Osteoblast (primary cell): Measurements from ENCODE around the gene MEGF9. TPM values are rescaled to one million over a fixed set of nuclear protein-coding genes. Genes with fewer than 3 reads are reported as not detected.

ENCODE experiments used
- DNase-seq: peaks from one replicate; pipeline ENCODE4 v3.0.0; 2011; ENCODE audit warnings: low spot score, mixed read lengths; ENCODE audit not compliant: insufficient read length; ENCODE audit errors: missing footprints
- H2AFZ ChIP-seq: 2 replicates; pipeline ENCODE4 v1.6.0; 2011; ENCODE audit warnings: mild to moderate bottlenecking, low read length
- H3K27ac ChIP-seq: 2 replicates; pipeline ENCODE4 v1.5.1; 2011; ENCODE audit warnings: mild to moderate bottlenecking, low read depth, low read length, moderate library complexity
- H3K27me3 ChIP-seq: 2 replicates; pipeline ENCODE4 v1.6.0; 2012; ENCODE audit warnings: mild to moderate bottlenecking, control low read depth, inconsistent platforms, low read length, moderate library complexity; ENCODE audit not compliant: insufficient read depth
- H3K36me3 ChIP-seq: 2 replicates; pipeline ENCODE4 v1.5.1; 2011; ENCODE audit warnings: mild to moderate bottlenecking, low read length, control low read depth, moderate library complexity; ENCODE audit not compliant: insufficient read depth
- H3K4me1 ChIP-seq: 2 replicates; pipeline ENCODE4 v1.5.1; 2011; ENCODE audit warnings: mild to moderate bottlenecking, low read length, control low read depth, moderate library complexity; ENCODE audit not compliant: insufficient read depth
- H3K4me2 ChIP-seq: 2 replicates; pipeline ENCODE4 v1.6.0; 2011; ENCODE audit warnings: mild to moderate bottlenecking, low read length; ENCODE audit not compliant: insufficient read depth
- H3K4me3 ChIP-seq: fragments of 200-600 bp; sonication (generic); 3 replicates; pipeline ENCODE4 v1.5.1; 2012; ENCODE audit warnings: mild to moderate bottlenecking, low read length, inconsistent platforms; ENCODE audit not compliant: insufficient read depth
- H3K79me2 ChIP-seq: 2 replicates; pipeline ENCODE4 v1.6.0; 2012; ENCODE audit warnings: mild to moderate bottlenecking, low read length, control low read depth, inconsistent platforms; ENCODE audit not compliant: insufficient read depth
- H3K9me3 ChIP-seq: 2 replicates; pipeline ENCODE4 v1.5.1; 2011; ENCODE audit warnings: low read depth, low read length, control low read depth
- H4K20me1 ChIP-seq: 2 replicates; pipeline ENCODE4 v1.6.0; 2012; ENCODE audit warnings: mild to moderate bottlenecking, low read length, control low read depth; ENCODE audit not compliant: insufficient read depth
- total RNA-seq: library from RNA; depleted of rRNA; stranded (reverse); fragments of >200 nt; gene quantifications from 2 replicates; pipeline ENCODE4 v1.2.3, GENCODE V29; 2012
- TF ChIP-seq, protein P1 (sequence below): IDR thresholded peaks from 2 replicates; pipeline ENCODE4 v1.5.1; 2011; ENCODE audit warnings: mild to moderate bottlenecking, low read depth, low read length, moderate library complexity; ENCODE audit errors: extremely low read depth

MEGF9 gene
- total RNA-seq, 1 donor: 10.9 TPM

DNA sequence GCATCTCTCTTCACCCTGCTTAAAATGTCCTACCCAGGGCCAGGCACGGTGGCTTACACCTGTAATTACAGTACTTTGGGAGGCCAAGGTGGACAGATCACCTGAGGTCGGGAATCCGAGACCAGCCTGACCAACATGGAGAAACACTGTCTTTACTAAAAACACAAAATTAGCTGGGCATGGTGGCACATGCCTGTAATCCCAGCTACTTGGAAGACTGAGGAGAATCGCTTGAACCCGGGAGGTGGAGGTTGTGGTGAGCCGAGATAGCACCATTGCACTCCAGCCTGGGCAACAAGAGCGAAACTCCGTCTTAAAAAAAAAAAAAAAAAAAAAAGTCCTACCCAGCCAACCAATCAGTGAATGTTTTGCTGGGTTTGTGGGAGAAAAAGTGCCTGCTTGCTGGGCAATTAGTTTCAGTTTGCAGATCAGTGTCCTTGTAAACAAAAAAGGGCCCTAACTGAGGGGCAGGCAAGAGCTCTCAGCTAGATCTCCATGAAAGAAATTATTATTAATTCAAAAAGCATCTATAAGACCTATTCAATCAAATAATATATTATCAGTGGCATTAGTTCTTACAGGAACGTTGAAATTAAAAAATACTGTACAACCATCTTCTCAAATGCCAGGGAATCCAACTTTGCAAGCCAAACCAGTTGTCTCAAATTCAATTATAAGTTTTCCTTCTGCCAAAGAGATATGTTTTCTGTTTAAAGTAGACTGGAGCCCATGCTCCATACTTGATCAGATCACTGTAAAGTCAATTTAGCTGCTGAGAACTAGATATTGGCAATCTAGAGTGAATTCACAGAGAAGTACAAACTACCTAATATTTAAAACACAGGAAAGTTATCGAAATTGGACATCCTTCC lies 3.9 kb downstream of the MEGF9 start:
- Histone ChIP-seq H3K79me2 (peaks cover 59% of the 10 kb centered on the region), H3K27me3 (no peaks in the 10 kb centered on the region), H3K27ac (peak overlapping the region; percentile 55), H3K9me3 (no peaks in the 10 kb centered on the region), H4K20me1 (no peaks in the 10 kb centered on the region), H3K4me3 (peak overlapping the region; percentile 72), H3K4me1 (peaks cover 40% of the 10 kb centered on the region), H3K4me2 (peak overlapping the region; percentile 83), H3K36me3 (no peaks in the 10 kb centered on the region), H2AFZ (peak overlapping the region; percentile 89)
- TF ChIP-seq, protein P1, sequence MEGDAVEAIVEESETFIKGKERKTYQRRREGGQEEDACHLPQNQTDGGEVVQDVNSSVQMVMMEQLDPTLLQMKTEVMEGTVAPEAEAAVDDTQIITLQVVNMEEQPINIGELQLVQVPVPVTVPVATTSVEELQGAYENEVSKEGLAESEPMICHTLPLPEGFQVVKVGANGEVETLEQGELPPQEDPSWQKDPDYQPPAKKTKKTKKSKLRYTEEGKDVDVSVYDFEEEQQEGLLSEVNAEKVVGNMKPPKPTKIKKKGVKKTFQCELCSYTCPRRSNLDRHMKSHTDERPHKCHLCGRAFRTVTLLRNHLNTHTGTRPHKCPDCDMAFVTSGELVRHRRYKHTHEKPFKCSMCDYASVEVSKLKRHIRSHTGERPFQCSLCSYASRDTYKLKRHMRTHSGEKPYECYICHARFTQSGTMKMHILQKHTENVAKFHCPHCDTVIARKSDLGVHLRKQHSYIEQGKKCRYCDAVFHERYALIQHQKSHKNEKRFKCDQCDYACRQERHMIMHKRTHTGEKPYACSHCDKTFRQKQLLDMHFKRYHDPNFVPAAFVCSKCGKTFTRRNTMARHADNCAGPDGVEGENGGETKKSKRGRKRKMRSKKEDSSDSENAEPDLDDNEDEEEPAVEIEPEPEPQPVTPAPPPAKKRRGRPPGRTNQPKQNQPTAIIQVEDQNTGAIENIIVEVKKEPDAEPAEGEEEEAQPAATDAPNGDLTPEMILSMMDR: no peak
- peak; percentile 85 for DNase-seq

DNA sequence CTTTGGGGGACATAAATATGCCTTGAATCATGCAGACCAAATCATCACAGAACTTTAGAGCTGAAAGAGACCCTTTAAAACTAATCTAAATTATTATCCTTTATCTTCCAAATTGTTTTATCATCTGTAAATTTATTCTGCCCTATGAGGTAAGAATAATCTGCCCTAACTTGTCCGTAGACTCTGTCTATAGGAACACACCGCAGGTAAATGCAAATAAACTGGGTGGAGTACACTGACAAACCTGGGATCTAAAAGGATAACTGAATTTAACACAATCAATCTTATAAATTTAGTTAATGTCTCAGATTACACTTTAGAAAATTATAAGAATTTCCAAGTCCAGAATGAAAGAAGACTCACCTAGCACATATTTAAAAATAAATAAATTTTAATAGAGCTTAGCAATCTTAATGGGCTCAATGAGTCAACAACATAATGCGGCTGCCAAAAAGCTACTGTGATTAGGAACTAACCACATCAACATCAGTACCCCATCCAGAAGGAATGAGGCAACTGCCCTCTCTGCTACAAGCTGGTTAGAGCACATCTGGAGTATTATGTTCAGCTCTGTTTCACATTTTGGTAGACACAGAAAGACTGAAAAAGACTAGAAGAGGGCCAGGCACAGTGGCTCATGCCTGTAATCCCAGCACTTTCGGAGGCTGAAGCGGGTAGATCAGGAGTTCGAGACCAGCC lies 5.6 kb downstream of the MEGF9 start:
- peak; percentile 74 for DNase-seq
- TF ChIP-seq, protein P1: no peak
- Histone ChIP-seq H4K20me1 (no peaks in the 10 kb centered on the region), H3K9me3 (no peaks in the 10 kb centered on the region), H3K36me3 (no peaks in the 10 kb centered on the region), H3K27me3 (no peaks in the 10 kb centered on the region), H3K79me2 (peaks cover 59% of the 10 kb centered on the region), H3K27ac (no peak overlapping the region), H3K4me1 (peaks cover 34% of the 10 kb centered on the region), H3K4me2 (no peak overlapping the region), H3K4me3 (no peak overlapping the region), H2AFZ (no peak overlapping the region)

DNA sequence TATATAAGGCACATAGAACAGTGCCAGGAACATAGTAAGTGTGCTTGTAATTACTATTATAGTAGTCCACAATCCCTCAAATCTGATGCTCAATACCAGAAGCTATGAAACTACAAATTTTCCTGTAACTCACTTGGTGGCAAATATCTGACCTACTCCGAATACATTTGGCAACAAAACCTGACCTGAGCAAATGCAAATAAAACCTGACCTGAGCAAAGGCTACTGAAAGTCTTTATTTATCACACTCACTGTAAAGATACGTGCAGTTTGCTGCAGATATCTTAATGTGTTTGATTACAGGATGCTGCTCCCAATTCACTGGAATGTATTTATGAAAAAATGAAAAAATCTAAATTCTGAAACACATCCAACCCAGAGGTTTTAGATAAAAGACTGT lies 7.1 kb downstream of the MEGF9 start:
- H3K9me3 ChIP-seq: no peaks in the 10 kb centered on the region
- H3K27me3 ChIP-seq: no peaks in the 10 kb centered on the region
- no peaks in the 10 kb centered on the region for H4K20me1 ChIP-seq
- peaks cover 22% of the 10 kb centered on the region for H3K4me1 ChIP-seq
- H2AFZ ChIP-seq: no peak overlapping the region
- no peak overlapping the region for H3K27ac ChIP-seq
- no peak overlapping the region for H3K4me2 ChIP-seq
- TF ChIP-seq, protein P1: no peak
- no peaks in the 10 kb centered on the region for H3K36me3 ChIP-seq
- H3K4me3 ChIP-seq: no peak overlapping the region
- peaks cover 44% of the 10 kb centered on the region for H3K79me2 ChIP-seq
- no peak for DNase-seq

GRCh38 chr9:120705174-120705573 lies 9.1 kb downstream of the MEGF9 start:
- Histone ChIP-seq H2AFZ (no peak overlapping the region), H3K27me3 (no peaks in the 10 kb centered on the region), H3K9me3 (no peaks in the 10 kb centered on the region), H3K36me3 (no peaks in the 10 kb centered on the region), H3K4me2 (no peak overlapping the region), H4K20me1 (no peaks in the 10 kb centered on the region), H3K79me2 (peaks cover 34% of the 10 kb centered on the region), H3K4me3 (no peak overlapping the region), H3K27ac (no peak overlapping the region), H3K4me1 (peaks cover 6% of the 10 kb centered on the region)
- TF ChIP-seq, protein P1: no peak
- no peak for DNase-seq
